NCI-H1048 (cell line): Measurements from ENCODE around the gene PTPRG.
"Not testable (repeated sequence)": the region's sequence is repeated elsewhere in the genome, so short reads cannot be mapped to it uniquely, and the experiment has no call there.

ENCODE experiments used
- DNase-seq: peaks from one replicate; lab custom pipeline; 2025; lab: John Stamatoyannopoulos, UW

PTPRG gene

DNA sequence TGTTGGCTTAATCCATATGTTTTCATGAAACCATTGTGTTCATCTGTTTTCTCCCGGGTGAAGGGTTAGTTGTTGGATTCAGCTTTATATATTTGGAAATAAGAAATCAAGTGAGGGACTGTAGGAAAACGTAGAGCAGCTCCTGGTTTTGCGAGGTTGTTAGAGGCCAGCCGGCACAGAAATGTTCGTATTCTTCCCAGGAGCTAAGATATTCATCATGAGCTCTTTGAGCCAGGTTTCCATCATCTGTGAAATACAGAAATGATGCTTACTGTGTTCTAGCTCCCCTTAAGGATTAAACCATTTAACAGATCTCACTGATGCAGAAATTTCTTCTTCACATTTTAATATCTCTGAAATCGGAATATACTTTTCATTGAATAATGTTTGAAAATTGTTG is 235.5 kb downstream of the PTPRG start:
- DNase-seq: no peak

DNA sequence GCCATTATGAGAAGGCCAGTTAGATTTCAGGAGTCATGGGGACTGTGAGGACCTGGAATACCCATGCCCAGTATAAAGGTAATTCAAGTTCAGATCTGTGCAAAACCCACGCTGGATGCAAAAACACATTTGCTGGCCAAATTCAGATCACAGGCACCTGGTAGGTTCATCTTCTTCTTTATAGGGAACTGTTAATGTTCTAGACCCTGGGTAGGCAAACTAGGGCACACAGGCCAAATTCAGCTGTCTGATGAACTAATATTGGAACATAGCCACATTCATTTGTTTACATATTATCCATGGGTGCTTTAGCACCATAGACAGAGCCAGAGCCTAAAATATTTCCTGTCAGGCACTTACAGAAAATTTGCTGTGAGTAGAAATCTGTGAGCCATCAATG is 241.4 kb downstream of the PTPRG start:
- DNase-seq: no peak

DNA sequence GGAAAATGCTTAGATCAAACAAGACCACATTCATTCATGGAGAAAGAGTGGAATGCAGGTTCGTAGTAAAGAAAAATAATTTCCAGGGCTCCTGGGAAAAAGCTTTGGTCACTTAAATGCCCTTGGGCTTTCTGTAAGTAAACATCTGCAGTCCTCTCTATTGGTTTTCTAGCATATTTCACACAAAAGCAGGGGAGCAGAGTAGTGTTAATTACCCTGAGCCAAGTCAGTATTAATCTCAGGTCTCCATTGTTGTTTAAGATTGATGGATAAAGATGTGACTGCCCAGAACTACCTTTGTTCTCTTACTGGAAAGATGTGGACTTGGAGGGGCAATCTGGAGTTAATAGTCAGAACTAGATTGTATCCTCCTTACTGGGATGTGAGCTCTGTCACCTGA is 242.6 kb downstream of the PTPRG start:
- no peak for DNase-seq

DNA sequence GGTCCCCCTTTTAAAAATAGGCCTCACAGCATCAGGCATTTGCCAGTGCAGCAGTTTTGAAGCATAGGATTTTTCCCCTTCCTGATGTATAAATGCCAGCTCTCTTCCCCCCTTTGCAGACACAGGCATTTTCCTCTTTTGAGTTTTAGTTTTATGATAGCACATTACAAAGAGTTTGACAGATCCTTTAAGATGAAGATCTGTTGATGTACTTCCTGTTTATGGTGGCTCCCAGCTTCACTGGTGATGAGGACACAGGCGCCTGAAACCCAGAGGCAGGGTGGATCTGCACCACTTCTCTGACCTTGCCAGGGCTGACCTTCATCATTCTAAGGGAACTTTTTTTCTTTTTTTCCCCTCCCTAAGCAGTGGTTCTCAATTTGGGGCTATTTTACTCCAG is 243.4 kb downstream of the PTPRG start:
- DNase-seq: no peak

DNA sequence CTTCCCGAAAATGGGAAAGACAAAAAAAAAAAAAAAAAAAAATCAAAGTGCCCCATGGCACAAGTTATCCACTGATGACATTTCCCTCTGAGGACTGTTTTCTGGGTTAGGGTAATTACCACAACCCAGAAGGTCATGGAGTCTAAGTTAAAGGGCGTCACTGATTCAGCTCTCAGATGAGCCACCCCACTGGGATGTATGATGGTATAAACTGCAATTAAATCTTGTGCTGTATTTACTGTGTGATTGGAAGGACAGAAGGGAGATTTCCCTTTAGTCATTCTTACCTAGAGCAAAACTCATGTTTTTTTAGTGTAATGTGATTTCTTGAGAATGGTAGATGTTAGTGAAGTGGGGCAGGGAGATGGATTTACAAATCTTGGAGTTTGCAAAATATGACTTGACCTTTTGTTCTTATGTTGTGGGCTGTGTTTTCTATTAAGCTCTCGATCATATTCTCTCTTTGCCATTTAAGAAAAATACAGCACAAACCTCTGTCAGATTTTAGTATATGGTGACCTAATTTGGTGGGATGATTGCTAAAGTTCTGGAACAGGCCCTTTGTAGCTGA is 244.2 kb downstream of the PTPRG start:
- DNase-seq: no peak

DNA sequence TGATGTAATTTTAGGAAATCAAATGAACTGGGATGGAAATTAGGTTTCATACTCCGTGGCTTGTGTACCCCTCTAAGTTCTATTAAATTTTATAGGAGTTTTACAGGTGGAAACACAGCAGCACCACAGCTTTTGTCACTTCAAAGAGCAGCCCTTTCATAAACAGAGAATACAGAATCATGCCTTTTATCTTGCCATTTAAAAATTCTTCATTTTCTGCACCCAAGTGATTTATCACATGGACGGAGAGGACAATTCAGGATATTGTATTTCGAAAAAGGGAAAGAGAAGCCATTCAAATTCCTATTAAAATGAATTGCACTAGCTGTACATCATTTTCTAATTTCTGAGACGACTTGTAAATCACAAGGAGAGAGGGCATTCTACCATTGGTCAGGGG is 245.4 kb downstream of the PTPRG start:
- no peak for DNase-seq

DNA sequence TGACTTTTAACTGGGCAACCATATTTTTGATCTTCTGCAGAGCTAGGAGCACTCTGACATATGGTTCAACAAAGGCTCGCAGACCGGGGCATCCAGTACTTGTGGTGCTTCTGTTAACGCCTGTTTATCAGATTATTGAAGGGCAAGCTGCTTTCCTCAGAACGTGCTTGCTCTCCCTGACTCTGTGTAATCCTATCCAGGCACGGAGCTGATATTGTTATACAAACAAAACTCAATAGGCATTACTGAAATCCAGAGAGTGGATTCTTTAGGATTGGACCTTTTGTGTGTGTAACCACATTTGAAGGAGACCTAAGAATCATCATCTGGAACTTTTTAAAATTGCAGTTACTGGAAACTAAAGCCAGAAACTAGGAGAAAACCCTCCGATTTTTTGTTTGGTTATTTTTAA is 246.5 kb downstream of the PTPRG start:
- DNase-seq: no peak

DNA sequence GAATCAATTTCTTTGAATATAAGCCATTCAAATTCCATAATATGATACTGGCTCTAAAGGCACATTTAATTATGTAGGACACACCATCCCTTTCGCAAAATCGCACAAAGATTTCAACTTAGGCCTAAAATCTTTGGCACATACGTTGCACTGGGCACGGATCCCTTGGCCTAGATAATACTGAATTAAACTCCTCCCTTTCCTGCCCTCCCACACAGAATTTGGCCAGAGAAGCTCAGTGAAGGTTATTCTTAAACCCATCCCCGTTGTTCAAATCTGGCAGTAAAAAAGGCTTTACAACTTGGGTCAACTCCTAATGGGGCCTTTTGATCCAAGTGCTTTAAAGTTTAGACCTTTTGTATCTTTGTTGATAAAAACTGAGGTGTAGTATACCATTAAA is 247.2 kb downstream of the PTPRG start:
- DNase-seq: no peak

DNA sequence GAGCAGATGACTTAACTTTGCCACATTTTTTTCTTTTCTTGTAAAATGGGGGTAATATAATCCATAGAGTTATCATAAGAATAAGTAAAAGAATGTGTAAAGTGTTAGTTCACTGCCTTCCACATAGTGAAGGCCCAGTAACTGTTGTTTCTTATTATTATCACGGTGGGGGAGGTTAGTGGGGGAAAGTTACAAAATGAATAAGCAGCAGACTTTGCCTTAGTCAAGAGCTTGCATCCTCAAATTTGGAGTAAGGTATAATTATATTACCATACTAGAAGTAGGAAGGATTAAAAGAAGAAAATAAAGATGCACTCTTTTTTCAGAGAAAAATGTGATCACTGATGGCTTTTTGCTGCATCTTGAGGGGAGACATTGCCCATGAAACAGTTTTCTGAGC is 247.6 kb downstream of the PTPRG start:
- no peak for DNase-seq

DNA sequence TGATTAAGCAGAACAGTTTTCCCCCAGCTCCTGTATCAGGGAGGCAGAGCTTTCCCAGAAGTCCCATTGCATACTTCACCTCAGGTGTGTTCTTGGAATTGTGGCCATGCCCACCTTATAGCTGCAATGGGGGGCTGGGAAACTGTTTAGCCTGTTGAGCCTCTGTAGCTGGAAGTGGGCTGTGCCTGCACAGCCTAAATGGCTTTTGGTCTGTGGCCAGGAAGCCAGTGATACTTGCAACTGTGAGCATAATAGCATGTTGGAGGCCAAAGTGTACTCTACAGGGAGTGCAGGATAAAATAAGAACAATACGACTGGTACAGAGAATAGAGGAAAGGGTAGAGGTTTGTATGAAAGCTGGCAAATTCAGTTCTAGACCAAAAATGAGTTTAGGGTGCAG is 248.5 kb downstream of the PTPRG start:
- no peak for DNase-seq

DNA sequence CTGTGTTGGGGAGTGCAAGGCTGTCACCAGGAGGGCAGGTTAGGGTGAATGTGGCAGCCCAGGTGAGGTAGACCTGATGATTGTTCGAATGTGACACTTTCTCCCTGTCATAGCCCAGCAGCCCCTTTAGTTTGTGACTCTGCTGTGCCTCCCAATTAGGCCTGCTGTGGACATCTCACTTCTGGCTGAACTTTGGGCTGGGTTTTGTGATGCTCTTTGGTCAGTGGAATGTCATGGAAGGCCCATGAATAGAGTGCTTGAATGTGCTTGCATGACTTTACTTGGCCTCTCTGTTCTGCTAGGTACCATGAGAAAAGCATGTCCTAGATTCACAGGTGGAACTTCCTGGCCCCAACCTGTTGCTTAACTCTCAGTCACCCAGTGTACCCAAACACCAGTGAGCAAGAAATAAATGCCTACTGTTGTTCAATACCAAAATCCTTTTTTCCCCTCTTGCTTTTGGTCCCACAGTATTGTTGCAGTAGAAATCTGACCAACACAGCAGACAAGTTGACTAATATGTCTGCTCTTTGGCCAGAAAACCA is 249.7 kb downstream of the PTPRG start:
- no peak for DNase-seq

DNA sequence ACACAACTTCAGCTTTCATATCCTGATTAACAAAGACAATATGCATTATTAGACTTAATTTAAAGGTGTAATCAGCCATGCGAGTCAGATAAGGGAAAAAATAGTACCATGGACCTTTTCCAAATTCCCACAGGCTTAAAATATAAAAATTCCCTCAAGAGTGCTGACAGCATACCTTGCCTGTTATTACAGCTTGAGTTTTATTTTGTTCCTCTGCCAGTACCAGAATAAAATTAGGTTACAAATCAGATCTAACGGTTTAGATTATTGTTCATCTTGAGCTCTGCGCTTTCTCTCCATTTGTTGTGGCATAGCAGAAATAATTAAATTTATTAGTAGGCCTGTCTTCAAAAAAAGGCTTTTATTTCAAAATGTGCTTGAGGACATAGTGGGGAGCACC is 250.3 kb downstream of the PTPRG start:
- DNase-seq: no peak

DNA sequence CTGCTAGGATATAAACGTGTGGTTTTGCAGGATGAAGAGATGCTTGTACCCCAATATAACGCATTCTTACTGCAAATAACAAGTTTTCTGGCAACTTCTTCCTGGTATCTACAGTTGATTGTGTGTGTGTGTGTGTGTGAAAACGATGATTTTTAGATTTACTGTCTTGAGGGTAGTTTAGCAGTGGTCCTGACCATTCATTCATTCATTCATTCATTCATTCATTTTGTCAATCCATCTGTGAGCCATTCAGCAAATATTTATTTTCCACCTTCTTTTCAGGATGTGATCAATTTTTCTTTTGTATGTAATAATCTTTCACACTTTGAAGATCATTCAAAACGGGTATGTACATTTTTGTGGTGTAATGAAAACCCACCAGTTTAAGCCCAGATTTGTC is 250.7 kb downstream of the PTPRG start:
- DNase-seq: no peak

DNA sequence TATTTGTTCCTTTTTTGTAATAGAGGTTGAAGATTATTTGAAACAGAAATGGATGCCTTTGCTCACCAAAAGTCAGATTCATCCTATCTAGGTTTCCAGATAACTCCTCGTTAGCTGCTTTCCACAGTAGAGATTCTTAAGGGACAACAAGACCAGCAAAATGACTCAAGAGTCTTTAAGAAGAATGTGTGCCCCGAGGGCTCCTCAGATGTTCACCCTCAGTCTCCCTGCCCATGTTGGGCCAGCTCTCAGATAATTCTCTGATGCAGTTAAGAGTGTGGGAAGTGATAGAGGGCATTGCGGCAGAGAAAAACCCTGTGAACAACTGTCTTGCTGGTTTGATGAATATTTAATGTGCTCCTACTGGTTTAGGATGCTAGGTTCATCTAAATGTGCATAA is 251.1 kb downstream of the PTPRG start:
- no peak for DNase-seq

DNA sequence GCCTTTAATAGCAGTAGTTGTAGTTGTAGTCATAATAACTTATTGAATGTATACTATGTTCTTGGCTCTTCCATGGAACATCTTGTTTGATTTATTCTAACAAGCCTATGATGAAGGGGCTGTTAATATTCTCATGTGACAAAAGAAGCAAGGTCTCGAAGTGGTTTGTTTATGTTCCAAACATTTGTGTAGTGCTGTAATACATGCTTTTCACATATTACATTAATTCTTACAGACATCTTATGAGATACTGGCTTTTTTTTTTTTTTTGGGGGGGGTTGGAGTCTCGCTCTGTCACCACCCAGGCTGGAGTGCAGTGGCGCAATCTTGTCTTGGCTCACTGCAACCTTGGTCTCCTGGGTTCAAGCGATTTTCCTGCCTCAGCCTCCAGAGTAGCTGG is 252.3 kb downstream of the PTPRG start:
- DNase-seq: no peak

DNA sequence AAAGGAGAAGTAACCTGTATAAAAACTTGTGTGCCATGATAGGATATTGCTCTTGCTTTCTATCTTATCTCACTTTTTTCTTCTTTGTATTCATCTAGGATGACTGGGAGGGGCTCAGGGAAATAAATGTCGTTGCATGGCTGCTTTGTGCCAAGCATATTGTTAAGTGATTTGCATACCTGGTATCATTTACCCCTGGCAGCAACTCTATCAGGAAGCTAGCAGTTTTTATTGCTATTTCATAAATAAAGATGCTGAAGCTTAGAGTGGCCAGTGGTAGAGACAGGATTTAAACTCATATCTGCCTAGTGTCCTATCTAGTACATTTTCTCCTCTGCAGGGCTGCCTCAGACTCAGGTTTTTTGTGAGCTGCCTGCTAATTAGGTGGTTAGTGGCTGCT is 253.3 kb downstream of the PTPRG start:
- peak; percentile 53 for DNase-seq

DNA sequence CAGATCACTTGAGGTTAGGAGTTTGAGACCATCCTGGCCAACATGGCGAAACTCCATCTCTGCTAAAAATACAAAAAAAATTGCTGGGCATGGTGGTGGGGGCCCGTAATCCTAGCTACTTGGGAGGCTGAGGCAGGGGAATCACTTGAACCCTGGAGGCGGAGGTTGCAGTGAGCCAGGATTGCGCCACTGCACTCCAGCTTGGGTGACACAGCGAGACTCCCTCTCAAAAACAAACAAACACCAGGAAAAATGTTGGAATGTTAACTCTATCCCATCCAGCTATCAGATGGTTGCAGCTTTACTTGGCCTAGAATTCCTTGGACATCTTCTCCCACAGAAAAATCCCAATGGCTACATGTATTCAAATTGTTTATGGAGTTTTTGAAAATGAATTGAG is 254.9 kb downstream of the PTPRG start:
- not testable (repeated sequence) for DNase-seq

DNA sequence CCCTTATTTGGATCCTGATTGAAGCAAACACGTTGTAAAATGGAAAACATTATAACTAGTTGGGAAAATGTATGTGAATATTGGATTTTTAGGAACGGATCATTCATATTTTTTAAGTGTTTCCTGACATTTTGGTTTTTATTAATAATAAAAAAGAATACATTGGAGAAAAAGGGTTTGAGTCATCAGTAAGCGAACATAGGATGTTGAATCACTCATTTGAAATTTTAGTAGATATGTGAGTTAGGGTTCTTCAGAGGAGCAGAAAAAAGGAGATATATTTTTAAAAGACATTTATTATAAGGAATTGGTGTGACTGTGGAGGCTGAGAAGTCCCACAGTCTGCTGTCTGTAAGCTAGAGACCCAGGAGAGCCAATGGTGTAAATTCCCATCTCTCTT is 258.5 kb downstream of the PTPRG start:
- no peak for DNase-seq

DNA sequence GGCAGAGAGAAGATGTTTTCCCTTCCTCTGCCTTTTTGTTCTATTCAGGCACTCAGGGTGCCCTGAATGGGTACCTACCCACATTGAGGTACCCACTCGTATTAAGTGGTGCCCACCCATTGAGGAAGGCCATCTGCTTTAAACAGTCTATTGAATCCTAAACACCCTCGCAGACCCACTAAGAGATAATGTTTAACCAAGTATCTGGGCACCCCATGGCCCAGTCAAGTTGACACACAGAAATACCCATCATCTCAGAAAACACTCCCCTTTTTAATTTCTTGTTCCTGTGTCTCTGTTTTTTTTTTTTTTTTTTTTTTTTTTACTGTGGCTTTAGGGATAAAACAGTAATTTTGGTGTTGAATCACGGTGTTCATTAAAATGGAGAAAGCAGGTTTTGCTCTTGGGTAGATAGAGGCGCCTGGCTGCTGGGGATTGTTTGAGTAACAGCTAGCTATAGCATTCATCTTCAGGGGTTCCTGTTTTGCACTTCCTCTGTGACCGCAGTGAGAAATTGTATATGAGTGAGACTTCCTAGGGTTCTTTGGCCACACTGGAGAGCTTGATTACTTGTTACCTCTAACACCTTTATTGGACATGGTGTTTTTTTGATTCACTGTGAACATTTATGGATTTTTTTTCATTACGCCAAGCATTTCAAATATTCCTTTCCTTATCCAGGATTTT is 259.1 kb downstream of the PTPRG start:
- no peak for DNase-seq

DNA sequence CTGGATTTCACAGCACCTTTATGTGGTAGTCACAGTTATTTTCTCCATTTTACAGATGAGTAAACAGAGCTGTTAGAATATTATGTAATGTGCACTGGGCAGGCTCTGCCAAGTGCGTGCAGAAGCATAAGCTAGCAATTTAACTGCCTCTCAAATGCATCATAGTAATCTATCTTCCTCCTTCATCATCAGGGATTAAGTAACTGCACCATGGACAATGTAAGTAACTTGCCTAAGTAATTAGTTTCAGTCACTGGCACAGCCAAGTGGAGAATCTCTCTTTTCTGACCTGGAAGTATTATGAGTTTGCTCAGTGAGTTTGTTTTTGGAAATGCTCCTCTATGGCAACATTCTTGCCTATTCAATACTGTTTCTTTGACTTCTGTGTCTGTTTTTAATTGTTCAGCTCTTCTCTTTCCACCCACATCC is 260.5 kb downstream of the PTPRG start:
- DNase-seq: no peak

DNA sequence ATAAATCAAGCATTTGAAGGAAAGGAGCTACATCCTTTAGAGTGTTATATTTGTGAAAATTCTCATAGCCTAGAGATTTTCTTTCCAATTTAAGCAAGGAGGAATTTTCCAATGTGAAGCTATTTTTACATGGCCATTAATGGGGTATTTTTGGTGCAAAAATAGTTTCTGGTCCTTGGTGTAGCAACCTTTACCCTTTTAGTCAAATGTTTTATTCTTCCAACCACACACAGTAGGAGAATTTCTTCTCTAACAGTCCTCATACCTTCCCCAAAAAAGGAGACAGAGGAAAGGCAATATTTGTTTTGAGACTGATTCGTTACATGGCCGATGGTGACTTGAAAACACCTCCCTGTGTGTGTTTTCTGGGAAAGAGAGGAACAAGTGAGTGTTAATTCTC is 261.2 kb downstream of the PTPRG start:
- DNase-seq: no peak

DNA sequence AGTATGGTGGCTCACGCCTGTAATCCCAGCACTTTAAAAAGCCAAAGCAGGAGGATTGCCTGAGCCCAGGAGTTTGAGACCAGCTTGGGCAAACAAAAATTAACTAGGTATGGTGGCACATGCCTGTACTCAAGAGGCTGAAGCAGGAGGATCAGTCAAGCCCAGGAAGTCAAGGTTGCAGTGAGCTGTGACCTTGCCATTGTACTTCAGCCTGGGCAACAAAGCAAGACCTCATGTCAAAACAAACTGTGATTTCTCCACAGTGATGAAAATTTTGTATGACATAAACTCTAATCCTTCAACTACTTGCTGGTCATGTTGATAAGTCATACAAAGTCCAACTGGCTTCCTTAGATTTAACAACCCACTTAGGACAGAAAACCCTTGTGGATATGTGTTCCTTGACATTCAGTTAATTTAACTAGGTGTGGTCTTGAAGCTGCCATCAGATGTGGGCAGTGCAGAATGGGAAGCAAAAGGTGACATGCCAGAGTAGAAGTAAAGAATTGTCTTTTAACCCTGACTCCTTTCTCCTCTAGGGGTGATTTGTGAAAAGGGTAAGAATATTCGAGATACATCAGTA is 263.3 kb downstream of the PTPRG start:
- no peak for DNase-seq

DNA sequence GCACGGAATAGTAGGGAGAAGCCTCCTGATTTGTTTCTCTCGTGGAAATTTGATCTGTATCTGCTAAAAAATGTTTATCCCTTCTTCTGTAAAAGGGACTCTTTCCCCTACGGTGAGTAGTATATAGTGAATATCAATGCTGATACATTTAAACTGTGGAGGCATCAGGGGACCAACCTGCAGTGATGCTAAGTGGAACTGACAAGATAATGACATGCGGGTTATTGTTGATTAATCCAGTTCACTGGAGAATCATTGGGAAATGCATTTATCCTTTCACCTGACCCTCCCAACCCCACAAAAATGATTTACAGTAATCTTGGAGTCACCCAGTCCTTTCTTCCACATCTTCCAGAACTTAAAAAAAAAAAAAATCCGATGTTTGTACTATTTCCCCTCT is 264.8 kb downstream of the PTPRG start:
- DNase-seq: no peak
